Muscle layer of colon (tissue), 2 donors: ENCODE data around the gene CDC6.
"Not testable (repeated sequence)": the region's sequence is repeated elsewhere in the genome, so short reads cannot be mapped to it uniquely, and the experiment has no call there.

Experiments used
- H3K27ac ChIP-seq: one replicate; pipeline ENCODE4 v1.7.0; 2013; ENCODE audit warnings: low read depth, mild to moderate bottlenecking, low read length, moderate library complexity
- H3K27me3 ChIP-seq, 2 donors: one replicate each; pipeline ENCODE4 v1.7.0; 2013; ENCODE audit warnings: low read length in 2 of 2, mild to moderate bottlenecking in 2 of 2; ENCODE audit not compliant: insufficient read depth in 2 of 2, control insufficient read depth in 1 of 2
- H3K36me3 ChIP-seq: one replicate; pipeline ENCODE4 v1.7.0; 2013; ENCODE audit warnings: mild to moderate bottlenecking, low read length; ENCODE audit not compliant: insufficient read depth
- H3K4me1 ChIP-seq: one replicate; pipeline ENCODE4 v1.7.0; 2013; ENCODE audit warnings: mild to moderate bottlenecking, low read length; ENCODE audit not compliant: insufficient read depth
- H3K4me3 ChIP-seq, 2 donors: one replicate each; pipeline ENCODE4 v1.7.0; 2013; ENCODE audit warnings: low read length in 2 of 2, low read depth in 1 of 2, mild to moderate bottlenecking in 1 of 2, moderate library complexity in 1 of 2
- H3K9ac ChIP-seq: one replicate; pipeline ENCODE4 v1.7.0; 2013; ENCODE audit warnings: low read length
- H3K9me3 ChIP-seq: one replicate; pipeline ENCODE4 v1.7.0; 2013; ENCODE audit warnings: mild to moderate bottlenecking, low read length
- donor health status: abdominal sarcoma.
- donor health status: Adenocarcinoma of cecum.

The CDC6 gene

DNA sequence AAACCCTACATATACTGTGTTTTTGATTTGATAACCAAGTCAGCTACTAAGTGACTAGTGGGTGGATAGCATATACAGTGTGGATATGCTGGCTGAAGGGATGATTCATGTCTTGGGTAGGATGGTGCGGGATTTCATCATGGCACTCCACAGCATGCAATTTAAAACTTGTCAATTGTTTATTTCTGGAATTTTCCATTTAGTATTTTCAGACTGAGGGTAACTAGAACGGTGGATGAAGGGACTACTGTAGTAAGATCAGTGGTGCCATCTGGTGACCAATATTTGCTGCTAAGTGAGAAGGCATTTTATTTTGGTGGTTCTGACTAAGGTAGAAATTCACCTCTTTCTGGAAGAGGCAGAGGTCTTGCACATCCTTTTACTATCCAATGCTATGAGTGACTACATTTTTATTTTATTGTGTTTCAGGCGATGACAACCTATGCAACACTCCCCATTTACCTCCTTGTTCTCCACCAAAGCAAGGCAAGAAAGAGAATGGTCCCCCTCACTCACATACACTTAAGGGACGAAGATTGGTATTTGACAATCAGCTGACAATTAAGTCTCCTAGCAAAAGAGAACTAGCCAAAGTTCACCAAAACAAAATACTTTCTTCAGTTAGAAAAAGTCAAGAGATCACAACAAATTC lies 3.1 kb downstream of the CDC6 start:
- no peaks in the 10 kb centered on the region for H3K27me3 ChIP-seq
- no peak overlapping the region for H3K4me3 ChIP-seq
- no peak overlapping the region for H3K27ac ChIP-seq
- H3K4me1 ChIP-seq = peaks cover 10% of the 10 kb centered on the region
- H3K9me3 ChIP-seq = no peaks in the 10 kb centered on the region
- H3K9ac ChIP-seq = no peak overlapping the region
- no peaks in the 10 kb centered on the region for H3K36me3 ChIP-seq

DNA sequence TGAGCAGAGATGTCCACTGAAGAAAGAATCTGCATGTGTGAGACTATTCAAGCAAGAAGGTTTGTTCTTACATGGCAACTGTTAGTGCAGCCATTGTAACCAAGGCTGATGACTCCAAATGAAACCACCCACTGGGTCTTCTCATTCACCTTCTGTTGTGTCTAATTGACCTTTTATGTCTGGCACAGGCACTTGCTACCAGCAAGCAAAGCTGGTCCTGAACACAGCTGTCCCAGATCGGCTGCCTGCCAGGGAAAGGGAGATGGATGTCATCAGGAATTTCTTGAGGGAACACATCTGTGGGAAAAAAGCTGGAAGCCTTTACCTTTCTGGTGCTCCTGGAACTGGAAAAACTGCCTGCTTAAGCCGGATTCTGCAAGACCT lies 3.6 kb downstream of the CDC6 start:
- Histone ChIP-seq H3K4me1 (peaks cover 10% of the 10 kb centered on the region), H3K27ac (no peak overlapping the region), H3K9ac (no peak overlapping the region), H3K36me3 (no peaks in the 10 kb centered on the region), H3K9me3 (no peaks in the 10 kb centered on the region), H3K4me3 (no peak overlapping the region), H3K27me3 (no peaks in the 10 kb centered on the region)

DNA sequence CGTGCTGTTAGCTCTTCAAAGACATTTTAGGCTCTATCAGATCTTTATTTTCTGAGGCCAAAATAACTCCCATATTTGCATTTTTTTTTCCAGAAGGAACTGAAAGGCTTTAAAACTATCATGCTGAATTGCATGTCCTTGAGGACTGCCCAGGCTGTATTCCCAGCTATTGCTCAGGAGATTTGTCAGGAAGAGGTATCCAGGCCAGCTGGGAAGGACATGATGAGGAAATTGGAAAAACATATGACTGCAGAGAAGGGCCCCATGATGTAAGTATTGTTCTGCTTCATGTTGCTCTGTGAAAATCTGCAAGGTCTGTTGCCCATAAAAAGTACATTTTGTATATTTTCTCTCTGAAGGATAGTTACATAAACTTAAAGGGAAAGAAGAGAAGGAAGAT lies 5.7 kb downstream of the CDC6 start:
- no peak overlapping the region for H3K4me3 ChIP-seq
- no peaks in the 10 kb centered on the region for H3K27me3 ChIP-seq
- no peak overlapping the region for H3K27ac ChIP-seq
- H3K9me3 ChIP-seq = no peaks in the 10 kb centered on the region
- no peaks in the 10 kb centered on the region for H3K36me3 ChIP-seq
- H3K4me1 ChIP-seq = peaks cover 4% of the 10 kb centered on the region
- no peak overlapping the region for H3K9ac ChIP-seq

DNA sequence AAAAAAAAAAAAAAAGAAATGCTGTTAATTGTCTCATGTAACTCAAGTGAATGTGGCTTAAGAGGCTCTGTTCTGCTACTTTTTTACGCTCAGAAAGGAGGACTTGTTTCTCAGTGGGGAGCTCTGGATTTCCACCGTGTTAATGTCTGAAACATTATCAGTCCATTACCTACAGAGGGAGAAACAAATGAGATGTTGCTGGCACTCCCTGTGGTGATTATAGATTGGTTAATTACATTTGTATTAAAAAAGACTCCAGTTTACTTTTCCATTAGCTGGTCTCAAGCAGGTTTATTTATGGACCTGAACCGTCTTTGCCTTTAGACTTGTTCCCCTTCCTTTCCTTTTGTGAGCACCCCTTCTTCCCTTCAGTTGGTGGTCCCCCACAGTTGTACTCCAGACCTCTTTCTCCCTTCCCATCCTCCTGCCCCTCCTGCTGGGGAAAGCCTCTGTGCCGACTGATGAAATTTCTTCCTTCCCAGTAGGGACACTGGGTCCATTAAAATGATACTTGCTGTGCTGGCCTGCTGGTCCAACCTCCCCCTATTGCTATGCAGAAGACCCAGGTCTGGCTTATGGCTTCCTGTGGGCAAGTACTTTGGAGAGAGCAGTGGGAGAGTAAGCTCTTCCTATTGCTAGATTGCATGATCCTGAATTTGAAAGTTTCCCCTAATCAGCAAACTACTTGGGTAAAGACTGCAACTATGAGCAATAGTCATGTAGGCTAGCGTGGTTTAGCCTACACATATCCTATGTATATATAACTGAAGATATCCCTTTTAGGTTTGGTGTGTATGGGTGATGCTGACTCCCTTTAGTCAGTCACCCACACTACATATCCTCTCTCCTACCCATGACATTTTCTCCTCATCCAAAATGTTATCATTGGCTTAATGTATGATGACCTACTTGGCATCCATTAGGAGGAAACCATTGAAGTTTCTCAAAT lies 8.1 kb downstream of the CDC6 start:
- H3K36me3 ChIP-seq = no peaks in the 10 kb centered on the region
- H3K9ac ChIP-seq = no peak overlapping the region
- peaks cover 6% of the 10 kb centered on the region for H3K4me1 ChIP-seq
- H3K4me3 ChIP-seq = no peak overlapping the region
- no peaks in the 10 kb centered on the region for H3K9me3 ChIP-seq
- no peak overlapping the region for H3K27ac ChIP-seq
- no peaks in the 10 kb centered on the region for H3K27me3 ChIP-seq

DNA sequence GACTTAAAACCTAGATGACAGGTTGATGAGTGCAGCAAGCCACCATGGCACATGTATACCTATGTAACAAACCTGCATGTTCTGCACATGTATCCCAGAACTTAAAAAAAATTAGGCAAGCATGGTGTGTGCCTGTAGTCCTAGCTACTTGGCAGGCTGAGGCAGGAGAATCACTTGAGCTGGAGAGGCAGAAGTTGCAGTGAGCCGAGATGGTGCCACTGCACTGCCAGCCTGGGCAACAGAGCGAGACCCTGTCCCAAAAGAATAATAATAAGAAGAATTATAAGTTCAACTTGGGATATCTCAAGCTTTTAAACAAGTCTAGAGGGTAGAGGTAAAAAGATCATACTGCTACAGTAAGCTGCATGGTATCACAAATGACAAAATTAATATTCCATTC lies 9.8 kb downstream of the CDC6 start:
- H3K9ac ChIP-seq = no peak overlapping the region
- no peaks in the 10 kb centered on the region for H3K36me3 ChIP-seq
- no peaks in the 10 kb centered on the region for H3K27me3 ChIP-seq
- no peaks in the 10 kb centered on the region for H3K9me3 ChIP-seq
- peaks cover 6% of the 10 kb centered on the region for H3K4me1 ChIP-seq
- H3K4me3 ChIP-seq = no peak overlapping the region
- no peak overlapping the region for H3K27ac ChIP-seq

DNA sequence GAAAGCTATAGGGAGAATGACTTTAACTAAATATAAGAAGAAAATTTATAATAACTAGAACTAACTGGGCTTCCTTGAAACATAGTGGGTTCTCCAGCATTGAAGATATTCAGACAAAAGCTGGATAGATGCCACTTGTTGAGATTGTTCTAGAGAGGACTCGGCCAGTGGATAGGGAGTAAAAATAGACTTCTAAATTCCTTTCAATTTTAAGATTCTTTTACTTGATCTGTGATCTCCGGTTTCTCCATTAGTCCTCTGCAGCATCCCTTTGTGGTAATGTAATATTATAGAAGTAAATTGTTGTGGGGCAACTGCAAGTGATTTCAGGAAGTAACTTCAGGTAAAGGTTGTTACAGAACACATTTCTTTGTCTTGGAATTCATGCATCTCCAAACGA lies 11.0 kb downstream of the CDC6 start:
- Histone ChIP-seq H3K4me1 (peaks cover 17% of the 10 kb centered on the region), H3K27ac (no peak overlapping the region), H3K27me3 (no peaks in the 10 kb centered on the region), H3K4me3 (no peak overlapping the region), H3K36me3 (no peaks in the 10 kb centered on the region), H3K9ac (no peak overlapping the region), H3K9me3 (no peaks in the 10 kb centered on the region)

DNA sequence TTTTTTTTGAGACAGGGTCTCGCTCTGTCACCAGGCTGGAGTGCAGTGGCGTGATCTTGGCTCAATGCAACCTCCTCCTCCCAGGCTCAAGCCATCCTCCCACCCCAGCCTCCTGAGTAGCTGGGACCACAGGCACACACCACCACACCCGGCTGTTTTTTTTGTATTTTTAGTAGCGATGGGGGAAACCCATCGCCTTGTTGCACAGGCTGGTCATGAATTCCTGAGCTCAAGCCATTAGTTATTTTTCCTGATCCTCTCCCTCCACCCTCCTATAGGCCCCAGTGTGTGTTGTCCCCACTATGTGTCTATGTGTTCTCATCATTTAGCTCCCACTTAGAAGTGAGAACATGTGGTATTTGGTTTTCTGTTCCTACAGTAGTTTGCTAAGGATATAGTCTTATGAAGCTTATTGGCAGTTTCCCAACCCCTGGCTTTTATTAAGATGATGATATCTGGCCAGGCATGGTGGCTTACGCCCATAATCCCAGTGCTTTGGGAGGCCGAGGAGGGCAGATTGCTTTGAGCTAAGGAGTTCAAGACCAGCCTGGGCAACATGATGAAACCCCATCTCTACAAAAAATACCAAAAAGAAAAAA lies 11.6 kb downstream of the CDC6 start:
- not testable (repeated sequence) for H3K9ac ChIP-seq, H3K9me3 ChIP-seq, H3K4me3 ChIP-seq, H3K36me3 ChIP-seq, H3K27ac ChIP-seq, H3K27me3 ChIP-seq
- peaks cover 22% of the 10 kb centered on the region for H3K4me1 ChIP-seq

DNA sequence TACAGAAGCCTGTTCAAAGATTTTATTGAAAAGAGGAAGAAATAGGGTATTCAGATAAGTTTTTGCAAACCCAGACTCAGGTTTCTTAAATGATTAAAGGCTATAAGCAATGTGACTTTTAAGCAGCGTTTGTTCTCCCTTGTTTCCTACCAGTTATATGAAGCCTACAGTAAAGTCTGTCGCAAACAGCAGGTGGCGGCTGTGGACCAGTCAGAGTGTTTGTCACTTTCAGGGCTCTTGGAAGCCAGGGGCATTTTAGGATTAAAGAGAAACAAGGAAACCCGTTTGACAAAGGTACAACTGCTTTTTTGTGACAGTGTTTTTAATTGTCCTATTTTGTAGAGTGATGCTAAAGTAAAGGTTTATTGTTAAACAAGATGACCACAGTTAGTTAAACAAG lies 13.6 kb downstream of the CDC6 start:
- peaks cover 36% of the 10 kb centered on the region for H3K4me1 ChIP-seq
- H3K36me3 ChIP-seq = no peaks in the 10 kb centered on the region
- H3K27me3 ChIP-seq = no peaks in the 10 kb centered on the region
- H3K27ac ChIP-seq = no peak overlapping the region
- H3K9ac ChIP-seq = no peak overlapping the region
- no peak overlapping the region for H3K4me3 ChIP-seq
- no peaks in the 10 kb centered on the region for H3K9me3 ChIP-seq

DNA sequence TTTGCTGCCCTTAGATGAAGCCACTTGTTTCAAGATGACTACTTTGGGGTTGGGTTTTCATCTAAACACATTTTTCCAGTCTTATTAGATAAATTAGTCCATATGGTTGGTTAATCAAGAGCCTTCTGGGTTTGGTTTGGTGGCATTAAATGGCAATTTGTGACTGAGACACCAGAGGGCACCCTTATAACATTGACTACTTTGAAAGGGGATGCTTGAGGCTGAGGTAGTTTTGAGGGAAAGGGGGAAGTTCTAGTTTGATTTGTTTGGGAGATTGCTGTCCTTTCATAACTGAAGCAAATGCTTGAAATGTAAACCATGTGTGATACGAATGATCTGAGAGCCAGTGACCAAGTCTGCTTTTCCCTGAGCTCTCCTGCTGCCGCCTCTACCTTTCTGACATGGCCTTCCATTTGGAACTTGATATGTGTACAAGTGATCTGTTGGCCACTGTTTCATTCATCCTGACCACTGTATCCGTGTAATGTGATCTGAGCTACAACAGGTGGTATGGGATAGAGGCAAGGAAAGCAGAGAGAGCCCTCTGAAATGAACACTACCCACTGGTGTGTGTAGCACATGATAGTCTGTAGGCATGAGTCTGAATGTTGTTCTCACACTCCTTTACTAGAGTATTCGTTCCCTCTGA lies 15.5 kb downstream of the CDC6 start:
- no peaks in the 10 kb centered on the region for H3K36me3 ChIP-seq
- no peaks in the 10 kb centered on the region for H3K9me3 ChIP-seq
- no peak overlapping the region for H3K9ac ChIP-seq
- H3K27ac ChIP-seq = peak overlapping the region; percentile 95
- H3K4me1 ChIP-seq = peaks cover 55% of the 10 kb centered on the region
- no peak overlapping the region for H3K4me3 ChIP-seq
- H3K27me3 ChIP-seq = no peaks in the 10 kb centered on the region

DNA sequence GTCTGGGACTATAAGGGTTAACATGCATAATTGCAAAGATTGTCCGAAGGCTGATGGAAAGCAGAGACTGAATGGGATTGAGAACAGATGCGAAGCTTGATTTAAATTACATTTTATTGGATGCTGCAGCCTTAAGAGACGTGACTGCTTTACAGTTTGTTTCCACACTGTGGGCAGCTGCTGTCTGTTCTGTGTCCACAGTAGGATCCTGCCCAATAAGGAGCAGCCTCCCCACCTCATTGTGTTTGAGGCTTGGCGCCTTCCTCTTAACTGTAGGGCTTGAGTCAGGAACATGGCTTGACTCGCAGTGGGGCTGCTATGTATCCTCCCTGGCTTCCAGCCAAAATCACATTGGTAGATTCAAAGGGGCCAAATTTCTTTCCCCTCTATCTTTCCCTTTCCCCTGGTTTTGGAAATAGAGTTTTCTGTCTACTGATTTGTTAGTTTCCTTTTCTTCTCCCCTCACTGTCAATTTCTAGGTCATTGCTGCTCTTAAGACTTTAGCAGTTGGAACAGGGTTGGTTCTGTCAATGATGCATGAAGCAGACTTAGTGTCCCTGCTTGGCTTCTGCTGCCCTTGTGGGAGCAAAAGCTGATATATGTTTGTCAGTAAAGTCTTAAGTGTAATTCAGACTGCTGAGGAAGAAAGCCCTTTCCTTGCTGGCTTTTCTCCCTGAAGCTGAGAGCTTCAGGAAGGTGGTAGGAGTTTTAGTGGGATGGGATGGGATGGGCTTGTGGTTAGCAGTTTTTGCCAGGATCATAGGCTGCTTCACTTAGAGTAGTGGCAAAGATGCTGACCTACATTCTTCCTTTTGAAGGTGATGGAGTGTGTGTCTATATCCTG lies 16.3 kb downstream of the CDC6 start:
- peak overlapping the region; percentile 1 to 6 for H3K4me3 ChIP-seq
- peak overlapping the region; percentile 95 for H3K27ac ChIP-seq
- no peaks in the 10 kb centered on the region for H3K9me3 ChIP-seq
- no peaks in the 10 kb centered on the region for H3K27me3 ChIP-seq
- H3K36me3 ChIP-seq = no peaks in the 10 kb centered on the region
- H3K9ac ChIP-seq = no peak overlapping the region
- peaks cover 62% of the 10 kb centered on the region for H3K4me1 ChIP-seq

DNA sequence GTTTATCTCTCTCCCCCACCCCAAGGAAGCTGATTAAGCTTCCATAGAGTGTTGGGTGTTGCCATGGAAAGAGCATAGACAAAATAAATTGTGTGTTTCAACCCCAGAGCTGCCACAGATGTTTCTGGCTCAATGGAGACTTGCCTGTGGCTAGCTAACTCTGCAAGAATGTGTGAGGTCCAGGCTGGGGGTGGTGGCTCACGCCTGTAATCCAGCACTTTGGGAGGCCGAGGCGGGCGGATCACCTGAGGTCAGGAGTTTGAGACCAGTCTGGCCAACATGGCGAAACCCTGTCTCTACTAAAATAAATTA lies 16.8 kb downstream of the CDC6 start:
- Histone ChIP-seq H3K4me1 (peaks cover 62% of the 10 kb centered on the region), H3K4me3 (peak overlapping the region in 1 of 2 donors; percentile 6), H3K27ac (peak overlapping the region; percentile 83)
- not testable (repeated sequence) for H3K36me3 ChIP-seq, H3K9ac ChIP-seq, H3K27me3 ChIP-seq, H3K9me3 ChIP-seq
